VCaP (cell line): ENCODE results near the gene CCDC141.
"Not testable (repeated sequence)": the region's sequence is repeated elsewhere in the genome, so short reads cannot be mapped to it uniquely, and the experiment has no call there.

ENCODE experiments used
- H3K27ac ChIP-seq: fragments of 450-650 bp; 2 replicates; pipeline ENCODE4 v1.5.1; 2017
- CTCF ChIP-seq: fragments of 450-650 bp; conservative IDR thresholded peaks from 2 replicates; pipeline ENCODE4 v1.5.1; 2017; ENCODE audit warnings: mild to moderate bottlenecking, moderate library complexity

Gene CCDC141

DNA sequence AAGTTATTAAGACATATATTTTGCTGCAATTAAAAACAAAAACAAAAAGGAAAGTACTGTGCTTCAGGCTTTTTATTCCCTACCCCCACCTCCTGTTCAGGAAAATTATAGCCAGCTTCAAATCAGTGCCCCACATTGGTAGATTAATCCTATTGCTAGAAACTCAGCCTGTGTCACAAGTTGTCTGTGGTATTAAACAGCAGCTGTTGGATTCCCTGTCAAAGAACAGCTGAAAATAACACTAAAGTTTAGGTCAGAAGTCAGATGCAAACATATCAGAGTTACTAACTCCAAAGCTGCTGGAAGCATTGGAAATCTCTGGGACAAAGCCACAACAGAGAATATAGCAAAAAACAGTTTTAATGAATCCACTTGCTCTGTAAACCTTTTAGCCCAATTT lies 818 bp upstream of the CCDC141 start:
- no peak for TF ChIP-seq CTCF
- H3K27ac ChIP-seq = no peak overlapping the region

DNA sequence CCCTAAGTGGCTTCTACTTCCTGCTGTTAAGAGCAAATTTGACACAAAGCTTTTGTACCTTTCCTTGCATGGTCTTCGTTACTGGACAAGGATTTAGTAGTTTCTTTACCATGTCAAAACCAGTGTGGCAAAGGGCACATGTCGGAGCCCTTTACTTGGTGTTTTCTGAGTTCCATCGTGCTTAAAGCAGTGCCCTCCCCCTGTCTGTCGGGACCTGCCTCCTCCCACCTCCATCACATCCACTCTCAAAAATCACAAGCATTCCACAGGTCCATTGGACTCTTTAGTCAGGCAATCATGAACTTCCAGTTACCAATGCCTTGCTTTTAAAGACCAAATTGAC lies 763 bp downstream of the CCDC141 start:
- TF ChIP-seq CTCF = no peak
- no peak overlapping the region for H3K27ac ChIP-seq

DNA sequence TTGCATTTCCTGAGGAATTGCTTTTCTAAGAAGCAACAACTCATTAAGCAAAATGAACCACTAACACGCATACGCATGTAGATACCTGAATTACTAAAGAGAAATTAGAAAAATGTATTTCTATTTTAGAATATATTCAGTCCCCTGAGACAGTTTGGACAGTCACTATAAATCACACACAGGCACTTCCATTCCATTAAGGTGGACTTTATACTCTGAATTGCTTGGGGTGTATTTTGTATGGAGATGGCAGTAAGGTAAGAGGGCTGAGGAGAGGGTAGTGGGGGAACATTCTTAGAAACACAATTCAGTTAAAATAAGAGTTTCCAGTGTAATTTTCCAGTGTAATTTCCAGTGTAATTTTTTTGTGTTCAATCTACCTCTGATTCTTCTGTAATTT lies 1.8 kb downstream of the CCDC141 start:
- no peak for TF ChIP-seq CTCF
- H3K27ac ChIP-seq = no peak overlapping the region

DNA sequence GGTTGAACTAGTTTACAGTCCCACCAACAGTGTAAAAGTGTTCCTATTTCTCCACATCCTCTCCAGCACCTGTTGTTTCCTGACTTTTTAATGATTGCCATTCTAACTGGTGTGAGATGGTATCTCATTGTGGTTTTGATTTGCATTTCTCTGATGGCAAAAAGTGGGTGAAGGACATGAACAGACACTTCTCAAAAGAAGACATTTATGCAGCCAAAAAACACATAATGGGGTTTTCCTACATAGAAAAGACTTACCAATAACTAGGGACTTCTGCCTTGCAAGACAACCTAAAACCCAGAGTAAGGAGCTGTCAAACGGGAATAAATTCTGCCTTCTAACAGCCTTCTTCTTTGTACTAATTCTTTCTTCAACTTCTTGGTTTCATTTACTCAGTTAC lies 4.3 kb downstream of the CCDC141 start:
- H3K27ac ChIP-seq = not testable (repeated sequence)

- TF ChIP-seq CTCF = no peak
- H3K27ac ChIP-seq = no peak overlapping the region
Observed at GRCh38 chr2:179044500-179044899, 5.4 kb downstream of the CCDC141 start.

- TF ChIP-seq CTCF = no peak
- H3K27ac ChIP-seq = no peak overlapping the region
Observed at GRCh38 chr2:179037807-179038206, 12.1 kb downstream of the CCDC141 start.

- no peak overlapping the region for H3K27ac ChIP-seq
- no peak for TF ChIP-seq CTCF
Observed at GRCh38 chr2:179036353-179036905, 13.5 kb downstream of the CCDC141 start.

GRCh38 chr2:179031731-179032408 lies 18.1 kb downstream of the CCDC141 start:
- H3K27ac ChIP-seq = no peak overlapping the region
- TF ChIP-seq CTCF = no peak
